Measurements from ENCODE around the gene PMVK.

- no peak for TF ChIP-seq POLR2A (IDR thresholded peaks at IDR 0.05; ENCODE audit: low read depth, low read length)
- no peak for TF ChIP-seq TAF1 (IDR thresholded peaks at IDR 0.05; ENCODE audit: low read depth, low read length)
- no peak for TF ChIP-seq POLR2AphosphoS5 (IDR thresholded peaks at IDR 0.05; ENCODE audit: low read depth, low read length)
- no peak for TF ChIP-seq PAX5 (IDR thresholded peaks at IDR 0.05; ENCODE audit: insufficient read depth, low read length, severe bottlenecking)
- no peak for TF ChIP-seq POU2F2 (IDR thresholded peaks at IDR 0.05; ENCODE audit: low read depth, low read length)
- no peak for TF ChIP-seq SPI1 (IDR thresholded peaks at IDR 0.05; ENCODE audit: low read depth, low read length)
Measured at GRCh38 chr1:154911691-154912550, 24.6 kb downstream of the PMVK start.

Measured in GM12891 (cell line).